HL-60/S4 treated with phorbol 12-myristate 13-acetate at 8.2 ng/mL for 4 days and 3 days (cell line): Measurements from ENCODE around the gene LTK.

ENCODE experiments used
- in situ Hi-C: fragments of 300-500 bp; cut with MboI; formaldehyde crosslinking; loops from 2 replicates; pipeline ENCODE4 v1.15.0; 2022; ENCODE audit warnings: low sequenced_read_pairs

LTK gene

GRCh38 chr15:41499109-41499851 is 14.3 kb downstream of the LTK start:
- in situ Hi-C loops = no loop called here

GRCh38 chr15:41498657-41499056 is 15.0 kb downstream of the LTK start:
- in situ Hi-C loops = no loop called here

- in situ Hi-C loops = no loop called here
Observed at GRCh38 chr15:41495736-41496599, 17.7 kb downstream of the LTK start.

GRCh38 chr15:41494922-41495735 is 18.5 kb downstream of the LTK start:
- in situ Hi-C loops = no loop called here

GRCh38 chr15:41494190-41494921 is 19.3 kb downstream of the LTK start:
- in situ Hi-C loops = no loop called here

- in situ Hi-C loops = no loop called here
Observed at GRCh38 chr15:41493902-41494189, 19.8 kb downstream of the LTK start.

GRCh38 chr15:41493205-41493901 is 20.3 kb downstream of the LTK start, which contains the start of gene ITPKA:
Gene ITPKA, plus strand, starts transcription at chr15:41493874. Its CDS starts 54 bp downstream, at chr15:41493928.
- in situ Hi-C loops = no loop called here

- in situ Hi-C loops = no loop called here
Observed at GRCh38 chr15:41492597-41493204, 20.9 kb downstream of the LTK start.

GRCh38 chr15:41491889-41492288 is 21.7 kb downstream of the LTK start:
- in situ Hi-C loops = no loop called here

GRCh38 chr15:41490355-41490754 is 23.3 kb downstream of the LTK start:
- in situ Hi-C loops = no loop called here

GRCh38 chr15:41489641-41490040 is 24.0 kb downstream of the LTK start:
- in situ Hi-C loops = no loop called here

- in situ Hi-C loops = no loop called here
Observed at GRCh38 chr15:41487802-41488201, 25.8 kb downstream of the LTK start.

GRCh38 chr15:41487381-41487780 is 26.2 kb downstream of the LTK start:
- in situ Hi-C loops = no loop called here

- in situ Hi-C loops = no loop called here
Observed at GRCh38 chr15:41486286-41486685, 27.3 kb downstream of the LTK start.

GRCh38 chr15:41484937-41485625 is 28.5 kb downstream of the LTK start:
- in situ Hi-C loops = no loop called here

GRCh38 chr15:41483519-41483918 is 30.1 kb downstream of the LTK start:
- in situ Hi-C loops = no loop called here

GRCh38 chr15:41483115-41483514 is 30.5 kb downstream of the LTK start:
- in situ Hi-C loops = no loop called here

GRCh38 chr15:41482110-41482877 is 31.3 kb downstream of the LTK start:
- in situ Hi-C loops = no loop called here
